TTC549 (cell line): ENCODE results near the gene COP1.
A peak's percentile ranks its signal among the peaks of the same experiment; 100 is the strongest.
"Not testable (repeated sequence)": the region's sequence is repeated elsewhere in the genome, so short reads cannot be mapped to it uniquely, and the experiment has no call there.

Experiments used
- FAIRE-seq: peaks from 2 replicates; lab custom pipeline; 2012; peaks lifted over from hg19 to GRCh38; lab: Jason Lieb, UNC

COP1 gene

DNA sequence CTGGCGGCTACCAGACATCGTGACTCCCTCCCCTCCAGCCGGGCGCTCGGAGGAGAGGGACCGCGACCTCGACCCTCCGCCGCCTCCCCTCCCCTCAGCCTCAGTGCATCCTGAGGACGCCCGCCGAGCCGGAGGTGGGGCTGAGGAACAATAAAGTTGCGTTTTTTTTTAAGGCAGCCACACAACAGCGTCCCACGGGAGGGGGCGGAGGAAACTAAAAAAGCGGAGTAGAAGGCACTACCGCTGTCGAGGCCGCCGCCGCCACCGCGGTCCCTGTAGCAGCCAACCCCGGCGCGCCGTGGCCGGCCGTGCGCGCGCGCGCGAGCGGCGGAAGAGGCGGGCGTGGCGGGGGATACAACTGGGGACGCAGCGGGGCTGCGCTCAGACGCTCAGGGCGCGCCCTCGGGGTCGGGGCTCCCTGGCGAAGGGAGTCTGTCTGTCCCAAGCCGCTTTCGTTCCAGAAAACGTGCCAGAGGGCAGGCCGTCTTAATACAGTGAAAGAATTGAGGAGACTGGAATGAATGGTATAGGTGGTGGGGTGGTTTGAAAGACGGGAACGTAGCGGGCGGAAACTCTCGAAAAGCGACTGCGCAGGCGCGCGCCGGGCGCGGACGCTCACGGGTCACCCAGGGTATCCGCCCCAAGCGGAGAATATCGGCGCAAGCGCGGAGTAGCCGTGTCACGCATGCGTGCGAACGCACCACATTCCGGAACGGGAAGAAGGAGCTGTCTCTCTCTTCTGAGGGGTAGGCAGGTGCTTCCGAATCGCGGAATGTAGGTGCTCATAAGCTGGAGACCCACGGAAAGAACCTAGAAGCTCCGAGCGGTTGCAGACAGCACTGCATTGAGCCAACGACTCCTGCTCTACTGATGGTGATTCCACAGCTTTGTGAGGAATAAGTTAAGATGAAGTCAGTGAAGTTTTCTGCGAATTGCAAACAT, at the start of gene COP1:
COP1 (minus strand) TSS at position 326 of the 942 bp plus-strand sequence; CDS start at position 18, 308 bp downstream.
- peak; percentile 83 for FAIRE-seq

DNA sequence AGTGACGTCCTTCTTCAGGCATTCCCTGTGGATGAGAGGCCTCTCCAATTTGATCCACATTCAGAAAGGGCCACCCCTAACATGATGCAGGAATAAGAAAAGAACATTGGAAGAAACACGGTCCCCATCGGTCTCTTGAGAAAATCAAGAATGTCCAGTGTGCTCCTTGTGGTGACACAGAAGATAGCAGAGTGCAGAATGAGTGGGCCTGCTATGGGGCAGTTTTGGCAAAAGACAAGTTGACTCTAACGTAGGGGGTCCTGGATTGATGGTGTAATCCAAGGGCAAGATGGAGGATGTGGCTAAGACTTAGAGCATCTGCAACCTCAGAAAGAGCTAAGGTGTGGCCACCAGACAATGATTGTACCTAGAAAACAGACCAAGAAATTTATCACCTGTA, 45.1 kb upstream of the COP1 start:
- FAIRE-seq = no peak

DNA sequence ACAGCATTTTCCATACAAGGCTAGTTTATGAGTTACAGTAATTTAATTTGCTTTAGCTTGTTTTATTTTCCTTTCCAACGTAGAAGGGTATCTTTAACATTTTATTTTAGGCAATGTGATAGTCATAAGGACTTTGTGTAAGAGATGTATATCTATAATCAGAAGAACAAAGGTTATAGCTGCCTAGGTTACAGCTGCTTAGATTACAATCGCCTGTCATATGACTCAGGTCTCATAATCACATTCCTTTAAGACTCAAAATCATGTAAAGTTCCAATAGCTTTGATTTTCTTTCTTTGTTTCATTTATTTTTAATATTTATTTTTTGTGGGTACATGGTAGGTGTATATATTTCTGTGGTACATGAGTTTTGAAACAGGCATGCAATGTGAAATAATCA, 37.8 kb upstream of the COP1 start:
- no peak for FAIRE-seq

DNA sequence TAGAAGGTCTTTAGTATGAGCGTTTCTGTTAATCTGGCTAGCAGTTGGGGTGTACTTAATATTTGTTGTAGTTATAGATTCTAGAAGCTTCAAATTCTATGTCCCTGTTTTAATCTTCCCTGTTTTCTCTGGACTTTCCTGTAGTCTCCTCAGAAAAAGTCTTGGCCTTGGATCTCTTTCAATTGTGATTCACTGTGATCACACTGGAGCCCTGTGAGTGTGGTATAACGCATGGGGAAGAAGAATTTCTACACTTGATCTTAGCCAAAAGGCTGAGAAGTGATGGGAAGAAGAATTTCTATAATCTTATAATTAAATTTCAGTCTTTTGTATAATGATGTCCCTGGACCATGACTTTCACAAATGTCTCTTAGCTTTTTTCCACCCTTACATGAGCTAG, 36.7 kb upstream of the COP1 start:
- no peak for FAIRE-seq

DNA sequence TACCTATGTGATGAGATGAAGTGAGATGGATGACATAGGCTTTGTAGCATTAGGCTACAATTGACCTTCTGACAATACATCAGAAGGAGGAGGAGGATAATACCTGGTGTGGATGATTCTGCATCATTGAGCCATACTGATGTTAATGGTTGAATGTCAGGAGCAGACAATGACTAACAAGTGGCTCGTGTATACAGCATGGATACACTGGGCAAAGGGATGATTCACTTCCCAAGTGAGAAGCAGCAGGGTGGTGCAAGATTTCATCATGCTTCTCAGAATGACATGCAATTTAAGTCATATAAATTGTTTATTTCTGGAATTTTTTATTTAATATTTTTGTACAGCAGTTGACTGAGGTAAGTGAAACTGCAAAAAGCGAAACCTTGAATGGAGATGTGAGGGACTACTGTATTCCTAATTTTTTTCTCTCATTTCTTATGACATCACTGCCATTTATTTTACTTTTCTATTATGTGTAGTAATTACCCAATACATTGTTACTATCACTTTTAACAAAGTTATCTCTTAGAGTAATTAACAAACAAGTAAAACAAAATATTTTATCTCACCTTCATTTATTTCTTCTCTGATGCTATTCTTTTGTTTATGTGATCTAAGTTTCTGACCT, 34.4 kb upstream of the COP1 start:
- no peak for FAIRE-seq

DNA sequence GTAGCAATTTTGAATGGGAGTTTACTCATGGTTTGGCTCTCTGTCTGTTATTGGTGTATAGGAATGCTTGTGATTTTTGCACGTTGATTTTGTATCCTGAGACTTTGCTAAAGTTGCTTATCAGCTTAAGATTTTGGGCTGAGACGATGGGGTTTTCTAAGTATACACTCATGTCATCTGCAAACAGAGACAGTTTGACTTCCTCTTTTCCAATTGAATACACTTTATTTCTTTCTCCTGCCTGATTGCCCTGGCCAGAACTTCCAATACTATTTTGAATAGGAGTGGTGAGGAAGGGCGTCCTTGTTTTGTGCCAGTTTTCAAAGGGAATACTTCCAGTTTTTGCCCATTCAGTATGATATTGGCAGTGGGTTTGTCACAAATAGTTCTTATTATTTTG, 26.6 kb upstream of the COP1 start:
- not testable (repeated sequence) for FAIRE-seq

DNA sequence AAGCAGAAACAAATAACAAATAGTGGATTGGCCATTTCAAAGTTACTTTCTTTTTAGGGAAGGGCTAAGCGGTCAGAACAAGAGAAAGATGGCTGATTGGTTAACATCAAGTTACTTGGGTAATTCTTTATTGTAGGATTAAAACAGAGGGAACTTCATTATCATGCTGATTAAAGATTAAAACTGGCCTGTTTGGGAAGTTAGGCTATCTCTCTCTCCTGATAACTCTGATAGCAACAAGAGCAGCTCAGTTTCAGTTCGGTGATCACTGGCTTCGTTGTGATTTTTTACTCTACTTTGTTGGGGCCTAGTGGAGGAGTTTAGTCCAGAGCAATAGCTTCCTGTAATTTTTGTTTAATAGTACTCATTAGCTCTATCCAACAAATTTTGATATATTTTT, 20.5 kb upstream of the COP1 start:
- FAIRE-seq = no peak

DNA sequence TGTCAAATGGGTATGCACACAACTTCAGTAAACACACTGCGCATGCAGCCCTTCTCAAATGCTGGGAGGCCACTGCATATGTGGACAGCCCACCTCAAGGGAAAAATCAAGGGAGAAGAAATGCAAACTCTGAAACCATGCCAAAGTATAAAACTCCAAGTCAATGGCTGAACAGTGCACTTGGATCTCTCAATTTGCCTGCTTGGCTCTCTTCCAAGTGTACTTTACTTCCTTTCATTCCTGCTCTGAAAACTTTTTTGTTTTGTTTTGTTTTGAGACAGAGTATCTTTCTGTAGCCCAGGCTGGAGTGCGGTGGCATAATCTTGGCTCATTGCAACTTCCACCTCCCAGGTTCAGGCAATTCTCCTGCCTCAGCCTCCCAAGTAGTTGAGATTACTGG, 18.8 kb upstream of the COP1 start:
- no peak for FAIRE-seq

DNA sequence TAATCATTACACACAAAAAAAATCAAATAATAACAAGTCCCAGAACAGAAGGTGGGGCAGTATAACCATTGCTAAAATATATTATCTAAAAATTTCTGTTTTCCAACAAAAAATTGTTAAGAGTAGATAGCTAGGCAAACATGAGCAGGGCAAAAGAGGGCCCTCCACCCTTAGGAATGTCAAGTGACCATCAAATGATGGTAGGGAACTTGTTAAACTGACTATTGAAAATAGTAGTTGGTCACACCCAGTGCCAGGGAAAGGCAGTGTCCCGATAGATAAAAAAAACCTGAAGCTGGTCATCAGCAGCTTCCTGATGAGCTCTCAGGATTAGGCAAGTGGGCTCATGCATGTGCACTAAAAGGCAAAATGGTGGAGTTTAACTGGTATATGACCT, 18.4 kb upstream of the COP1 start:
- FAIRE-seq = no peak

DNA sequence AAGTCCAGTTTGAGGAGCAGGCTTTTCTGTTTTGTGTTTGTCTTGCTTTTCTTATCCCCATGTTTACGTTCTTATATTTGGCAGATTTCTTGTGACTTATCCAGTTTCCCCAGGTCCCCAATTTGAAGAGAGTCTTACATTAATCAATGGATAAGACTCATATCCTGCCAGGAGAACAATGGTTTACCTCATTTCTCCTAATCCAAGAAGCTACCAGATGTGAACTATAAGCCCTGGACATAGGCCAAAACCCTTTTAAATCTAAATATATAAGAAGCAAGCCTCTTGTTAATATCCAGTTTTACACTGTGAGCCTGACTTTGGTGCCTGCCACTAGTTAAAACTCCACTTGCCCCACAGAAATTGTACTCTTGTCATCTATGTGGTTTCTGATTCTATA, 15.1 kb upstream of the COP1 start:
- FAIRE-seq = no peak

DNA sequence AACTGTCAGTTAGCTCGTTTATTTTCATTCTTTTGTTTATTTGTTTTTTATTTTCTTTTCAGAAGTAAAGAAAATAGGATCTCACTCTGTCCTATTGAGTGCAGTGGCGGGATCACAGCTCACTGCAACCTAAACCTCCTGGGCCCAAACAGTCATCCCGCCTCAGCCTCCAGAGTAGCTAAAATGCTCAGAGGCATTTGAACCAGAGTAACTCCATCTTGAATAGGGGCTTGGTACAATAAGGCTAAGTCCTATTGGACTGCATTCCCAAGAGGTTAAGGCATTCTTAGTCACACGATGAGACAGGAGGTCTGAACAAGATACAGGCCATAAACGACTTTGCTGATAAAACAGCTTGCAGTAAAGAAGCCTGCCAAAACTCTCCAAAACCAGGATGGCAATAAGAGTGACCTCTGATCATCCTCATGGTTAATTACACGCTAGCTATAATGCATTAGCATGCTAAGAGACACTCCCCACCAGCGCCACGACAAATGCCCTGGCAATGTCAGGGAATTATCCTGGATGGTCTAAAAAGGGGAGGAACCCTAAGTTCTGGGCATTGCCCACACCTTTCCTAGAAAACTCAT, 13.1 kb upstream of the COP1 start:
- no peak for FAIRE-seq

DNA sequence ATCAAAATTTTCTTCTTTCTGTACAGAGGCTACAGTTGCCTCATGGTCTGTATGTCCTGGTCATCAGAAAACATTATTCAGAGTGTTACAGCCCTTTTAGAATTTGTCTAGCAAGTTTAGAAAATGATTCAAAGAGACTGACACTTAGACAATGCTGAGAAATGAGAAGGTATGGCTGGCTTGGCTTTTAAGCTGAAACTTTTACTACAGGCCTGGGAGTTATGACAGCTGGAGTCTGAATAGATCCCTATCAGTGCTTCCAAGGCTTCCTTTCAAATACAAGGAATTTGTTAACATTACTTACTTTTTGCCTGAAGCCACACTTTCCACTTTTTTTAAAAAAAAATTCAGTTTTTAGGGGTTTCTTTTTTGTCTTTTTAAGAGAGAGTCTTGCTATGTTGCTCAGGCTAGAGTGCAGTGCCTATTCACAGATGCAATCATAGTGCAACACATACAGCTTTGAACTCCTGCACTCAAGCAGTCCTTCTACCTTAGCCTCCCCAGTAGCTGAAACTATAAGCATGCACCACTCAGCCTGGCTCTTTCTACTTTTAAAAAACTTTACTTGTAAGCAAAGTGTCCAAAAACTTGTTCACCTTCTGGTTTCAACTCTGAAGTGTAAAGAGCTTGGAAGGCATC, 10.5 kb upstream of the COP1 start:
- no peak for FAIRE-seq

DNA sequence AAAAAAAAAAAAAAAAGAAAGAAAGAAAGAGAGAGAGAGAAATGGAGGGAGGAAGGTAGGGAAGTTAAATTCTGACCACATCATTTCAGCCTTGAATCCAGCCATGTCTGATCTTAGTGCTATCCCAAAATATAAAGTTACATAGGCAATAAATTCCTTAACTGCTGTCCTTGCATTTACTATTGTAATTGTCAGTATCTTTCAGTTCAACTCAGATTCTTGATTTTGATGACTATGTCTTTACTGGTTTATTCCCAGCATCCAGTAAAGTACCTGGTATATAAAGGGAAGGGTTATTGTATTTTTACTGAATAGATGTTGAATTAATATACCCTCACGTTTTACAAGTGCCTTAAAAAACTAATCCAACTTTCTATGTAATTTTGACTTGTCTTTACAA, 8.9 kb upstream of the COP1 start:
- FAIRE-seq = no peak

DNA sequence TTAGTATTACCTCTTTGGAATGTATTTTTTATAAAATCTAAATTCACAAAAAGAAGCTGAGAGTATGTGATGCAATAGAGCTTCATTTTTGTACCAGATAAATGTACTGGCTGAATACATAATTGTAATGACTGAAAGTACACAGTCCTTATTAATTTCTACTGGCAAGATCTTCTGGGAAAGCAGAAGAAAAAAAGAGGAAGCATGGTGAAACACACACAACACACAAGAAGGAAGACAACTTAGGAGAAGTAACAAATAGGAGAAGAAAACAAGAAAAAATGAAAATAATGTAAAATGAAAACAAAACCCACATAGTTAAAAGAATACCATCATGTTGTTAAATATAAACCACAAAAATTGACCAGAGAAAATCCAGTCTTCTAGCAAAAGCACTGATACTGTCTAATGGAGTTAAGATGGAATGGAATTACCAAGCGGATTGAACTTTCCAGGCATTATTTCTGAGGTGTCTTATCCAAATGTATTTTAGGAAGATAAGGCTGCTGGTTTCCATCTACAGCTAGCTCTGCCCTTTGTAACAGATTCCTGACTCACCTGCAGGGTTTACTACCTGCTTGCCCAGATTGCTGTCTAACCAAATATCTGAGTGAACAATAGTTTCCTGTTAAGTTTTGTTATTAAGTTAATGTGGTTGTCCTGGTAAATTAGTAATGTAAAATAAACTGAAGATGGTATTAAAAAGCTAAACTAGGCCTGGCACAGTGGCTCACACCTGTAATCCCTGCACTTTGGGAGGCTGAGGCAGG, 4.5 kb upstream of the COP1 start:
- FAIRE-seq = no peak

DNA sequence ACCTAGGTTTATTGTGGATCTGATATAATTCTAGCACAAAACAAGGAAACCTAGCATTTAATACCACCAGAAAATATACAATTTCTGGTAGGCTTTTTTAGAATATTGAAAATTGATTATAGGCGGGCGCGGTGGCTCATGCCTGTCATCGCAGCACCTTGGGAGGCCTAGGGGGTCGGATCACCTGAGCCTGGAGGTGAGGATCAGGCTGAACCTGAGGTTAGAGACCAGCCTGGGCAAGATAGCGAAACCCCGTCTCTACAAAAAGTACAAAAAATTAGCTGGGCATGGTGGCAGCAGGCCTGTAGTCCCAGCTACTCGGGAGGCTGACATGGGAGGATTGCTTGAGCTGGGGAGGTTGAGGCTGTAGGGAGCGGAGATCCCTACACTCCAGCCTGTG, 948 bp upstream of the COP1 start:
- no peak for FAIRE-seq

DNA sequence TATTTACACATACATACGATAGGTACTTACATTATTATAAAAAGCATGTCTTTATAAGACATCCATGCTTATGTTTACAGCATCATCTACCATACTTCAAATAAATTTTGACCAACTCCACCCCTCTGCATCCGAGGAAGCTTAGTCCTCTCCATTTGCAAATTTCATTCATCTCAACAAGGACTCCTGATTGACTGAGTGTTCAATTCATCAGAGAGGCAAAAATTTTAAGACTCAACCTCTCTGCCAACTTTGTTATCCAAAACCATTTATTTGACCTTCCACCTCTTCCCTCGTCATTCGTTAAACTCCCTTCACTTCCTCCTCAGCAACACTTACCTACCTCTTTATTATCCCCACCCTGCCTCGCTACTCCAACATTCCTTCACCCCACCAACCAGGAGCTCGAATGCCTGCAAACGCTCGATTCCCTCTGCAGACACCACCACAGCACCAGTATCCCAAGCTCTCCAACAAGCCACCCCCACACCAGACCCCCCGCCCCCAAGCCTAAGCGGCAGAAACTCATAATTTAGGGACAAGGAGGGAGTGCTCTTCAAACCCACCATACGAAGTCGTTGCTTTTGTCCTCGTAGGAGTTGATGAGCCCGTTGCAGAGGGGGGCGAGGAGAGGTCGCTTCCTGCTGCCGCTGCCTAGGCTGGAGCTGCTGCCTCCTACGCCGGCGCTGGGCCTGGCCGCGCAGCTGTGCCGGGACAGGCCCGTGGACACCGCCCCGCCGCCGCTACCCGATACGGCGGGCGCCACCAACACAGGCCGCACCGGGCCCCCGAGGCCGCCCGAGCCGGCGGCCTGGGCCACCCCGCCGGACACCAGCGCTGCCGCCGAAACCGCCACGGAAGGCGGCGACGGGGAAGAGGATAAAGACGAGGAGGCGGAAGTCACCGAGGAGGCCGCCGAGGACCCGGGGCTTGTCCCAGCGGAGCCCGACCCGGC, 803 bp downstream of the COP1 start:
- no peak for FAIRE-seq

DNA sequence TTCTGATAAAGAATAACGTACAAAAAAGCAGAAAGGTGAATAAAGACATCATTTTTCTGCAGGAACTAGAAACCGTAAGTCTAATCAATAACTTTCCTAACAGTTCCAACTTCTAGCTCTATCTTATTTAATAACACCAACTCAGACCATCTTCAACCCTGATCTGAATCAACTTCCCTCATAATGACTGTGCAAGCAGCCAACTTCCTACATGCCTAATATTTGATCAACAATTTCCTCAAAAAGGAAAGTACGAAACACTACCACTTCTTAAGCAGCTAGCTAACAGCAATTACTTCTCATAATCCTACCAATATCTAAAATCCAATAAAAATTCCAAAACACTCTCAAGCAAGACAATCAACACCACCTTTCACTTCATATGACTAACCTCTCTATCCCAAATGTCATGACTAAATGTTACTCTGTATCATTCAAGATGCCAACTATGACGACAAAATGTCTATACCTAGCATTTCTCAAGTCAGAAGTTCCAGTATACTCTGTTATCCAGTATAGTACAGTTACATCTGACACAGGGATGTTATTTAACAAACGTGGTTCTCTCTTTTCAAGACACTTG, 1.7 kb downstream of the COP1 start:
- no peak for FAIRE-seq

DNA sequence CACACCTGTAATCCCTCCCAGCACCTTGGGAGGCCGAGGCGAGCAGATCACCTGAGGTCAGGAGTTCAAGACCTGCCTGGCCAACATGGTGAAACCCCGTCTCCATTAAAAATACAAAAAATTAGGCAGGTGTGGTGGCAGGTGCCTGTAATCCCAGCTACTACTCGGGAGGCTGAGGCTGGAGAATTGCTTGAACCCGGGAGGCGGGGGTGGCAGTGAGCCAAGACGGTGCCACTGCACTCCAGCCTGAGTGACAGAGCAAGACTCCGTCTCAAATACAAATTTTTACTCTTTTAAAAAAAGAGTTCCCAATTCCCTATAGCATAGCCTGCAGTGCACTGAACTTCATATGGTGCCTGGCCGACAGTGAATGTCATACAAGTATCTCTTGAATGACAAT, 2.4 kb downstream of the COP1 start:
- not testable (repeated sequence) for FAIRE-seq

DNA sequence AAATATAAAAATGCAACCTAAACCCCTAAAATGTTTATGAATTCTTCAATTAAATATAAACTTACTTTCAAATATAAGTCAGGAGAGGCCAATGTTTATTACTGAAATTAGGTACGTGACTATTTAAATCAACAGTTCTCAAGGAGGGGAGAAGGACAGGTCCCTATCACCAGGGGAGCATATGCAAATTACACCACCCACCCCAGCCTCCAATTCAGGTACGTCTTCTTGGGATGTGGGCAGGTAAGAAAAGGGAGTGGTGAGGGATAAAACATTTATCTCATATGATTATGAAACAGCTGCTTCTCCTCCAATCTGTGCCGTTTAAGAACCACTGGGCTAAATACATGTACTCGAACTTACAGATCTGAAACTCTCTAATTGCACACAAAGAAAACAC, 3.4 kb downstream of the COP1 start:
- FAIRE-seq = no peak

DNA sequence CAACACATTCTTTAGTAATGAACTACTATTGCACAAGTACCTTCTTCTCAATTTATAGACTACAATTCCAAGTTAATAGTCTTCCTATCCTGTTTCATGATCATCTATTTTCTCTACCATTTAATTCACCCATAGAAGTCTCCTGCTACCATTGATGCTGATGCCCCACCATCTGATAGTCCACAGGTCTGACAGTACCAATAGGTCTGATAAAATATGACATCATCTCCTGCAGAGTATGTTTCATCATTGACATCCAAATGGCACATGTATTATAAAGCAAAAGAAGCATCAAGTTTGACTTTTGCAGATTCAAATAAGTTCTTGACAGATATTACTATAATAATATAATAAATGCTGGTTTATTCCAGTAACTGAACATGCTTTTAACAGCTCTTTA, 5.5 kb downstream of the COP1 start:
- peak; percentile 54 for FAIRE-seq

DNA sequence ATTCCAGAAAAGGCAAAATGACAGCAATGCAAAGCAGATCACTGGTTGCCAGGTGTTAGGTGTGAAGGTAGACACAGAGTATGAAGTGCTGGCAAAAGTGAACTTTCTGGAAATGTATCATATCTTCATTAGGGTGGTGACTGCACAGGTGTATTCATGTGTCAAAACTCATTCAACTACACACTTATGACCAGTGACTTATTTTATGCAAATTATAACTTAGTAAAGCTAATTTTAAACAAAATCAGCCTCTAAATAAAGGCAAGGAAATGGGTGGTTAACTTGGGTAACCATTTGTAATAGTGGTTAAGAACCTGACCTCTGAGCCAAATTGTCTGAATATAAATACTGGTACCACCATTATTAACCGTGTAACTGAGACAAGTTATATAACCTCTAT, 7.4 kb downstream of the COP1 start:
- no peak for FAIRE-seq
